Skeletal muscle satellite cell (primary cell): ENCODE results near the gene PTPRO.

ENCODE experiments used
- H3K27me3 ChIP-seq: 2 replicates; pipeline ENCODE4 v1.7.0; 2013; ENCODE audit warnings: low read length; ENCODE audit not compliant: control insufficient read depth, insufficient read depth
- H3K36me3 ChIP-seq: 2 replicates; pipeline ENCODE4 v1.7.0; 2013; ENCODE audit warnings: mild to moderate bottlenecking, control low read depth, low read length; ENCODE audit not compliant: insufficient read depth
- H3K4me1 ChIP-seq: 2 replicates; pipeline ENCODE4 v1.7.0; 2013; ENCODE audit warnings: low read length; ENCODE audit not compliant: control insufficient read depth, insufficient read depth
- H3K4me2 ChIP-seq: 2 replicates; pipeline ENCODE4 v1.7.0; 2013; ENCODE audit warnings: mild to moderate bottlenecking, low read length
- H3K4me3 ChIP-seq: 2 replicates; pipeline ENCODE4 v1.7.0; 2013; ENCODE audit warnings: low read length
- H3K9ac ChIP-seq: 2 replicates; pipeline ENCODE4 v1.7.0; 2013; ENCODE audit warnings: mild to moderate bottlenecking, low read depth, low read length, moderate library complexity
- H3K9me3 ChIP-seq: replicated peaks from 2 replicates; pipeline ENCODE4 v1.7.0; 2013; ENCODE audit warnings: mild to moderate bottlenecking, control low read depth, low read length

The PTPRO gene

DNA sequence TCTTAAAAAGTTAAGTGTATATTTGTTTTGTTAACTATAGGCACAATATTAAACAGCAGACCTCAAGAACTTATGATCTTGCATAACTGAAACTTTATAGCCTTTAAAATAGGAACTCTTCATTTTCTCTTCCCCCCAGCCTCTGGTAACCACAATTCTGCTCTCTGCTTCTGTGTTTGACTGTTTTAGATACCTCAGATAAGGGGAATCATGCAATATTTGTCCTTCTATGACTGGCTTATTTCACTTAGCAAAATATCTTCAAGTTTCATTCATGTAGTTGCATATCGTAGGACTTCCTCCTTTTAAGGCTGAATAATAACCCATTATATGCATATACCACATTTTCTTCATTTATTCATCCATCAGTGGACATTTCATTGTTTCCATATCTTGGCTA is 131.3 kb downstream of the PTPRO start:
- H3K9me3 ChIP-seq, result peaks cover 3% of the 10 kb centered on the region
- no peaks in the 10 kb centered on the region for H3K4me1 ChIP-seq
- no peaks in the 10 kb centered on the region for H3K36me3 ChIP-seq
- H3K4me2 ChIP-seq, result no peak overlapping the region
- no peak overlapping the region for H3K4me3 ChIP-seq
- no peak overlapping the region for H3K9ac ChIP-seq
- no peaks in the 10 kb centered on the region for H3K27me3 ChIP-seq

- Histone ChIP-seq H3K36me3 (no peaks in the 10 kb centered on the region), H3K27me3 (no peaks in the 10 kb centered on the region), H3K9me3 (peaks cover 3% of the 10 kb centered on the region), H3K4me1 (no peaks in the 10 kb centered on the region), H3K4me2 (no peak overlapping the region), H3K4me3 (no peak overlapping the region), H3K9ac (no peak overlapping the region)
These were observed 135.7 kb downstream of the PTPRO start for GRCh38 chr12:15458008-15458407.

DNA sequence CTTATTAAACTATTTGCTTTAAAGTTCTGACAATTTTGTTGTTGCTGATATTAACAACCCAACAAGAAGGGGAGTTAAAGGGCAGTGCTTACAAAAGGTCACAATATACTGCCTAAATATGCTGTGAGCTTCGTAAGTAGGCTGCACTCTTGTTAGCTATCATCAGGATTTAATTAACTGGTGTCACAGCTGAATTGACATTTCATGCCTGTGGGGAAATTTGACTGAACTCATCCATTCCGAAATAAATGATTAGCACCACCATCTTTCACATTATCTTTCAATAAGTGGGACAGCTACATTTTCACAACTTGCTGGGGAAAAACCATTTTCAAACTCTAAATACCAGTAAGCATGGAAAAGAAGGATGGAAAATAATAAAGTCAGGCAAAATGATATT is 146.6 kb downstream of the PTPRO start:
- H3K9me3 ChIP-seq, result no peaks in the 10 kb centered on the region
- no peak overlapping the region for H3K4me3 ChIP-seq
- no peaks in the 10 kb centered on the region for H3K27me3 ChIP-seq
- no peaks in the 10 kb centered on the region for H3K4me1 ChIP-seq
- H3K36me3 ChIP-seq, result no peaks in the 10 kb centered on the region
- no peak overlapping the region for H3K4me2 ChIP-seq
- H3K9ac ChIP-seq, result no peak overlapping the region

DNA sequence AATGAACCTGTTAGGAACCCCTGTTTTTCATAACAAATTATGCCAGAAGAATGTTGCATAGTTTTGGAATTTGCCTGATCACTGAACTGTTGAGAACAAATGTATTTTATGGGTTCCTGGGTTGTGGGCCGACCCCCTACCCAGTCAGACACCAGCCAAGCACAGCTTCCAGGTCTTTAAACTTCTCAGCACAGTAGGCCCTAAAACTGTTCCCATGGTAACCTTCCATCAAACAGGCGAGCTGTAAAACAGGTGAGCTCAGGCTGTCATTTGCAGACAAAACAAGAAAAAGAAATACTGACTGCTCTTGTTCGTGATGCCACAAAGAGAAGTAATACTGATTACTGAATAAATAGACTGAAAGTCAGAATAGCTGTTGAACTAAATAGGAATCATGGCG is 147.0 kb downstream of the PTPRO start:
- H3K4me3 ChIP-seq, result no peak overlapping the region
- H3K9ac ChIP-seq, result no peak overlapping the region
- no peaks in the 10 kb centered on the region for H3K4me1 ChIP-seq

GRCh38 chr12:15472036-15472435 is 149.7 kb downstream of the PTPRO start:
- H3K27me3 ChIP-seq, result no peaks in the 10 kb centered on the region
- H3K4me1 ChIP-seq, result no peaks in the 10 kb centered on the region
- H3K36me3 ChIP-seq, result no peaks in the 10 kb centered on the region
- no peak overlapping the region for H3K4me3 ChIP-seq
- H3K9ac ChIP-seq, result no peak overlapping the region
- H3K4me2 ChIP-seq, result no peak overlapping the region
- no peaks in the 10 kb centered on the region for H3K9me3 ChIP-seq

More for the DNA sequence above, 147.0 kb downstream of the PTPRO start:
- Histone ChIP-seq H3K9me3 (no peaks in the 10 kb centered on the region), H3K36me3 (no peaks in the 10 kb centered on the region), H3K27me3 (no peaks in the 10 kb centered on the region), H3K4me2 (no peak overlapping the region)

- Histone ChIP-seq H3K9ac (no peak overlapping the region), H3K9me3 (no peaks in the 10 kb centered on the region), H3K4me3 (no peak overlapping the region), H3K36me3 (no peaks in the 10 kb centered on the region), H3K4me1 (peaks cover 7% of the 10 kb centered on the region), H3K27me3 (no peaks in the 10 kb centered on the region), H3K4me2 (no peak overlapping the region)
These were observed 152.5 kb downstream of the PTPRO start for GRCh38 chr12:15474766-15475165.

- peaks cover 23% of the 10 kb centered on the region for H3K4me1 ChIP-seq
These were observed 155.5 kb downstream of the PTPRO start for GRCh38 chr12:15477761-15478160.

GRCh38 chr12:15481846-15482245 is 159.5 kb downstream of the PTPRO start:
- no peaks in the 10 kb centered on the region for H3K27me3 ChIP-seq
- H3K9ac ChIP-seq, result no peak overlapping the region
- no peaks in the 10 kb centered on the region for H3K9me3 ChIP-seq
- no peaks in the 10 kb centered on the region for H3K36me3 ChIP-seq
- no peak overlapping the region for H3K4me2 ChIP-seq
- H3K4me3 ChIP-seq, result no peak overlapping the region
- peaks cover 29% of the 10 kb centered on the region for H3K4me1 ChIP-seq

More at GRCh38 chr12:15477761-15478160, 155.5 kb downstream of the PTPRO start:
- H3K27me3 ChIP-seq, result no peaks in the 10 kb centered on the region
- no peak overlapping the region for H3K9ac ChIP-seq
- H3K4me2 ChIP-seq, result no peak overlapping the region
- no peak overlapping the region for H3K4me3 ChIP-seq
- H3K9me3 ChIP-seq, result no peaks in the 10 kb centered on the region
- H3K36me3 ChIP-seq, result no peaks in the 10 kb centered on the region

- H3K9ac ChIP-seq, result no peak overlapping the region
- H3K4me3 ChIP-seq, result no peak overlapping the region
- no peaks in the 10 kb centered on the region for H3K9me3 ChIP-seq
- peaks cover 15% of the 10 kb centered on the region for H3K4me1 ChIP-seq
- H3K27me3 ChIP-seq, result no peaks in the 10 kb centered on the region
- no peak overlapping the region for H3K4me2 ChIP-seq
- H3K36me3 ChIP-seq, result no peaks in the 10 kb centered on the region
These were observed 163.2 kb downstream of the PTPRO start for GRCh38 chr12:15485466-15485865.

- Histone ChIP-seq H3K4me1 (peaks cover 6% of the 10 kb centered on the region), H3K27me3 (no peaks in the 10 kb centered on the region), H3K4me3 (no peak overlapping the region), H3K9ac (no peak overlapping the region), H3K36me3 (no peaks in the 10 kb centered on the region), H3K9me3 (no peaks in the 10 kb centered on the region), H3K4me2 (no peak overlapping the region)
These were observed 164.6 kb downstream of the PTPRO start for GRCh38 chr12:15486859-15487258.

DNA sequence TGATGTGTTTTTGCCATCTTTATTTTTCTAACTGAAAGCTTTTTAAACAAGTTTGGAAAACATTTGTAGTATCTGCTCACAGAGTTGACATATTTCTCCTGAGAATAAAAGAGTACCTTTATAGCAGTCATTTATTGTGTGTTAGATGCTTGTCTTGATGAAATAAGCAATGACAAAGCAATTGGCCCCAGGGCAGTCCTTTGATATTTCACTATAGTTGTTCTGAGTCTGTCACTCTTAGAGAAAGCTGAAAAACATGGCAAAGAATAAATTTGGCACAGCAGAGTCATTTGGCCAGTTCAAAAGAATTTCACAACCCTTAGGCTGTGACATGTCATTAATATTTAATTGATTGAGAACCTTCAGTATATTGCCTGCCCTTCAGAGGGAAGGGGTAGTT is 166.2 kb downstream of the PTPRO start:
- no peaks in the 10 kb centered on the region for H3K36me3 ChIP-seq
- no peak overlapping the region for H3K4me2 ChIP-seq
- H3K9me3 ChIP-seq, result no peaks in the 10 kb centered on the region
- H3K4me3 ChIP-seq, result no peak overlapping the region
- H3K4me1 ChIP-seq, result peaks cover 6% of the 10 kb centered on the region
- H3K27me3 ChIP-seq, result no peaks in the 10 kb centered on the region
- H3K9ac ChIP-seq, result no peak overlapping the region

DNA sequence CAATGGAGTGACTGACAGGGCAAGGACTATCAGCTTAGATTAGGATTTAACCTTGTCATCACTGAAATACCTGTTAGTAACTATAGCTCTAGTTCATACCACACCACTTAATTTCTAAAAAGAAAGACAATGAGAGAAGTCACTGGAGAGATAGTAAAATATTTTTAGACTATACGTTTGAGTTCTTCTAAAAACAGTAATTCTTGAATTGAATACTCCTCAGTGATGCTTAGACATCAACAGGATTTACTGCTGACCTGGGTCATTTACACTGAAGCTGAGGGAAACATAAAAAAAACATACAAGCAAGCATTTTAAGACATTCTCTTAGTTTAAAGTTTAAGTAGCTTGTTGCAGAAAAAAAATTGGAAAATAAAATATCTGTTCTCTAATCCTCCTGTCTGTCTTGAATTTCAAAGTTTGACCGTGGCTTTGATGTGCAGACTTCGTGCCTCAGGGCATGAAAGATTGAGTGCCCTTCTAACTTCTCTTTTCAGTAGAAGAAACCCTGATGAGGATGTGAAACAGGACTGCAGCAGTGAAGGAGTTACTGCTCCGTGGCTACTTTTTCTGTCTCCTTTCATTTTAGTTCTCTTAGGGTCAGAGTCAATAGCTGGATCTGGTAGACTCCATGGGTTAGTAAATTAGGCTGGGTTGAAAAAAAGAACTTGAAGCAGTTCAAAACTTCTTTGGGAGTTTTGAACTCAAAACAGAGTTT is 172.2 kb downstream of the PTPRO start:
- no peak overlapping the region for H3K4me2 ChIP-seq
- H3K4me3 ChIP-seq, result no peak overlapping the region
- no peaks in the 10 kb centered on the region for H3K36me3 ChIP-seq
- peaks cover 27% of the 10 kb centered on the region for H3K4me1 ChIP-seq
- H3K9me3 ChIP-seq, result no peaks in the 10 kb centered on the region
- no peak overlapping the region for H3K9ac ChIP-seq
- no peaks in the 10 kb centered on the region for H3K27me3 ChIP-seq
